NCI-H1436 treated with DMSO at 0.1 percent for 48 hours (cell line): Measurements from ENCODE around the gene OR2AT4.
"Not testable (repeated sequence)": the region's sequence is repeated elsewhere in the genome, so short reads cannot be mapped to it uniquely, and the experiment has no call there.

Experiments
- DNase-seq: peaks from one replicate; lab custom pipeline; 2025; lab: John Stamatoyannopoulos, UW

Gene OR2AT4

DNA sequence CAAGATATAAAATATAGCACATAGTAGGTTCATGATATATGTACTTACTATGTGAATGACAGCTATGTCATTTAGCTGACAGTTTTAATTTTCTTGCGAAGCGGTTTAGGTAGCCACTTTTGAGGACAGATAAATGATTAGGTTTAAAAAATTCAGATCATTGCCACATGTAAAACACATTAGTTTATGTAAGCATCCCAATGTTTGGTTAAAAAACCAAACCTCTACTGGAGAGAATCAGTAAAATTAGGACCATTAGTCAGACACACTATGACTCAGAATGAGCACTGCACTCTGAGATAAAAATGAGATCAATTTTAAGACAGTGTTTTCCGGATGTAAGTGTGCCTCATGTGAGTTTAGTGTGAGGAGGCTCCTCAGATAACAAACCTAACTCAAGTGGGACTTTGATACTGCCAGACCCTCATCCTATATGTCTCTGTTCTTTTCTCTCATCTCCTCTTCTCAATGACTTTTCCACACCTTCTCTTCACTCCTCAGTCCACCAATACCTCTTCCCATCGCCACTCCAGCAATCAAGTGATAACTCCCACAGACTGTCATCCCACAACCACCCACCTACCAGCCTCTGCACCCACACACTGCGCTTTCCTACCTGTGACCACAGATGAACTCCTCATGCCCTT, 6.8 kb upstream of the OR2AT4 start:
- no peak for DNase-seq

DNA sequence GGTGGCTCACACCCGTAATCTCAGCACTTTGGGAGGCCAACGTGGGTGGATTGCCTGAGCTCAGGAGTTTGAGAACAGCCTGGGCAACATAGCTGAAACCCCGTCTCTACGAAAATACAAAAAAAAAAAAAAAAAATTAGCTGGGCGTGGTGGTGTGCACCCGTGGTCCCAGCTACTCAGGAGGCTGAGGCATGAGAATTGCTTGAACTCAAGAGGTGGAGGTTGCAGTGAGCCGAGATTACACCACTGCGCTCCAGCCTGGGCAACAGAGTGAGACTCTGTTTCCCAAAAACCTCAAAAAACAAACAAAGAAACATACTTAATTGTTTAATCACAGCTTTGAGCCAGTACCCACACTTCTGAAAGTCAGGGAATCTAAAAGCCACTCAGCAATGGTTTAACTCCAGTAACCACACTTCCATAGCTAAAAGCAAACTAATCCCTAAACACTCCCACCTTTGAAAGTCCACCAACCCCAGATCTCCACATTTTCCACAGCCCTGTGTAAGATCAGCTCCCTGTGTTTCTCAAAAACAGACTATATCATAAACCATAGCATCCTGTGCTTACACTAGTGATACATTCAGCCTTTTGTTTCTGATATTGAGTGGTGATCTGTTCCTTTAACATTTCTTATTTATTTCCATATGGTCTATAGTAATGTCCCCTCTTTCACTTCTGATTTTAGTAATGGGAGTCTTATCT, 4.9 kb upstream of the OR2AT4 start:
- DNase-seq = no peak

DNA sequence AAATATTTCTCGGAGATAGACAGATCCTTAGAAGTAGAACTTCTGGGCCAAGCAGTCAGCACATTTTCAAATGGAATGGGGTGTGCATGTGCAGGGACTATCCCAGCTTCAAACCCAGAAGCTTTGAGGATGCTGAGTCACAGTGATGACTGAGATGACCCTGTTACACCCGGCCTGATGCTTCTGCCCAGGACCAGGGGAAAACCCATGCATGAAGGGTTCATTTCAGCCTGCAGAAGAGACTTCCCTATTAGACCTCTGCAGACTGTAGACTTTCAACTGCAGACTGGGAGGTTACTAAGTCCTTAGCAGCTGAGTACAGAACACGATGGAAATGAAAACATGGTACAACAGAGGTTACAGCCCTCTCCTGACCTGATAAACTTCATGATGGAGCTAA, 3.6 kb upstream of the OR2AT4 start:
- no peak for DNase-seq

DNA sequence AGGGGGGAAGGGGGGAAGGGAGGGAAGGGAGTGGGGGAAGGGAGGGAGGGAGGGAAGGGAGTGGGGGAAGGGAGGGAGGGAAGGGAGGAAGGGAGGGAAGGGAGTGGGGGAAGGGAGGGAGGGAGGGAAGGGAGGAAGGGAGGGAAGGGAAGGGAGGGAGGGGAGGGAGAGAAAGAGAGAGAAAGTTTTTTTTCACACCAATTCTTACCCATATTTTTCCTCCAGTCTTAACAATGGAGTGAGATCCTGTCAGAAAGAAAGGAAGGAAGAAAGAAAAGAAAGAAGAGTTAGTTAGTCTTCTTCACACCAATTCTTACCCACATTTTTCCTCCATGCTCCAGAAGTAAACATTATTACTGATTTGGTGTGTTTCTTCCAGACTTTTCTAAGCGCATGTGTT, 3.0 kb upstream of the OR2AT4 start:
- DNase-seq = no peak

DNA sequence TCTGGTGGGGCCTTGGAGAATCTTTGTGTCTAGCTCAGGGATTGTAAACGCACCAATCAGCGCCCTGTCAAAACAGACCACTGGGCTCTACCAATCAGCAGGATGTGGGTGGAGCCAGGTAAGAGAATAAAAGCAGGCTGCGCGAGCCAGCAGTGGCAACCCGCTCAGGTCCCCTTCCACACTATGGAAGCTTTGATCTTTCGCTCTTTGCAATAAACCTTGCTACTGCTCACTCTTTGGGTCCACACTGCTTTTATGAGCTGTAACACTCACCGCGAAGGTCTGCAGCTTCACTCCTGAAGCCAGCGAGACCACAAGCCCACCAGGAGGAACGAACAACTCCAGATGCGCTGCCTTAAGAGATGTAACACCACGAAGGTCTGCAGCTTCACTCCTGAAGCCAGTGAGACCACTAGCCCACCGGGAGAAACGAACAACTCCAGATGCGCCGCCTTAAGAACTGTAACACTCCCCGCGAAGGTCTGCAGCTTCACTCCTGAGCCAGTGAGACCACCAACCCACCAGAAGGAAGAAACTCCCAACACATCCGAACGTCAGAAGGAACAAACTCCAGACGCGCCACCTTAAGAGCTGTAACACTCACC, 2.3 kb upstream of the OR2AT4 start:
- not testable (repeated sequence) for DNase-seq

- not testable (repeated sequence) for DNase-seq
Observed at GRCh38 chr11:75098181-75098580, 1.5 kb upstream of the OR2AT4 start.

- no peak for DNase-seq
Observed at GRCh38 chr11:75097173-75097557, 489 bp upstream of the OR2AT4 start.

DNA sequence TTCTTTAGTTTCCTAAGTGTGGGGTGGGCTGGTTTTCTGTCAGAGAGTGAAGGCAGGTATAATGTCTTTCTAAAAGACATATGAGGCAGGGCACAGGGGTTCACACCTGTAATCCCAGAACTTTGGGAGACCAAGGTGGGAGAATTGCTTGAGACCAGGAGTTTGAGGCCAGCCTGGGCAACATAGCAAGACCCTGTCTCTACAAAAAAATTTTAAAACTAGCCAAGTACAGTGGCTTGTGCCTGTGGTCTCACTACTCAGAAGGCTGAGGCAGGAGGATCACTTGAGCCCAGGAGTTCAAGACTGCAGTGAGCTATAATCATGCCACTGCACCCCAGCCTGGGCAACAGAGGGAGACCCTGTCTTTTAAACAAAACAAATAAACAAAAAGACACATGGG, 2.3 kb downstream of the OR2AT4 start:
- DNase-seq = not testable (repeated sequence)

GRCh38 chr11:75090671-75091177, 6.0 kb downstream of the OR2AT4 start:
- no peak for DNase-seq

GRCh38 chr11:75087319-75088305, 9.1 kb downstream of the OR2AT4 start:
- no peak for DNase-seq

DNA sequence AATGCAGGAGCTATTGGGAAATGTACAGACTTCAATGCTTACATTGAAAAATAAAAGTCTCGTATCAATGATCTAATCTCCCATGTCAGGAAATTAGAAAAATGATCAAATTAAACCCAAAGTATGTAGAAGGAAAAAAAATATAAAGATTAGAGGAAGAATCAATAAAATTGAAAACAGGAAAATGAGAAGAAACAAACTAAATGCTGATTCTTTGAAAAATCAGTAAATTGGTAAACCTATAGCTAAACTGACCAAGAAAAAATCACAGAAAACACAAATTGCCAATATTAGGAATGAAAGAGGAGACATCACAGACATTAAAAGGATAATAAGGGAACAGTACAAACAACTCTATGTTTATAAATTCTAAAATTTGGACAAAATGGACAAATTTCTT, 11.8 kb downstream of the OR2AT4 start:
- DNase-seq = no peak

GRCh38 chr11:75083217-75083605, 13.5 kb downstream of the OR2AT4 start:
- no peak for DNase-seq

DNA sequence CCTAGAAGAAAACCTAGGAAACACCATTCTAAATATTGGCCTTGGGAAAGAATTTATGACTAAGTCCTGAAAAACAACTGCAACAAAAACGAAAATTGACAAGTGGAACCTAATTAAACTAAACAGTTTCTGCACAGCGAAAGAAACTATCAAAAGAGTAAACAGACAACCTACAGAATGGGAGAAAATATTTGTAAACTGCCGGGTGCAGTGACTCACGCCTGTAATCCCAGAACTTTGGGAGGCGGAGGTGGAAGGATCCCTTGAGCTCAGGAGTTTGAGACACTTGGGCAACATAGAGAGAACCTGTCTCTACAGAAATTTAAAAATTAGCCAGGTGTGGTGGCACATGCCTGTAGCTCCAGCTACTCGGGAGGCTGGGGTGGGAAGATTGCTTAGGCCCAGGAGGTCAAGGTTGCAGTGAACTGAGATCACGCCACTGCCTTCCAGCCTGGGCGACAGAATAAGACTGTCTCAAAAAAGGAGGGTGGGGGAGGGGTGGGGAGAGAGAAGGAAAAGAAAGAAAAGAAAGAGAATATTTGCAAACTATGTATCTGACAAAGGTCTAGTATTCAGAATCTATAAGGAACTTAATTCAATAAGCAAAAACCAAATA, 14.0 kb downstream of the OR2AT4 start:
- DNase-seq = no peak

- no peak for DNase-seq
Observed at GRCh38 chr11:75079546-75079945, 17.1 kb downstream of the OR2AT4 start.

GRCh38 chr11:75078233-75078632, 18.4 kb downstream of the OR2AT4 start:
- no peak for DNase-seq

- no peak for DNase-seq
Observed at GRCh38 chr11:75077316-75077715, 19.4 kb downstream of the OR2AT4 start.

DNA sequence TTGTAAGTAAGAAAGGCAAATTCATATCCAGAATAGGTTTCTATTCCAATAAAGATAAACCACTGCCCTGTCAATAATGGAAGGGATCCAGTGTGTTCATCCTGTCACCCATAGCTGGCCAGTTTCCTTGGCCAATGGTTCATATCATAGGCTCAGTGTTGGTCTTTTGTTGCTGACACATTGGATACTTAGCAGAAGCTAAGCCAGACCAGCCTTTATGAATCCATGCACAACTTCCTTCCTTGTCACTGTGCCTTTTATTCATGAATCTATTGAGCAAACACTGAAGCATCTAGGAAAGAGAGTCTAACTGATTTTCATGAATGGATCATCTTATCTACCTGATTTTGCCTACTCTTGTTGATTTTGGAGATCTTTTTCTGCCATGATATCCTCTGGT, 20.0 kb downstream of the OR2AT4 start:
- no peak for DNase-seq

DNA sequence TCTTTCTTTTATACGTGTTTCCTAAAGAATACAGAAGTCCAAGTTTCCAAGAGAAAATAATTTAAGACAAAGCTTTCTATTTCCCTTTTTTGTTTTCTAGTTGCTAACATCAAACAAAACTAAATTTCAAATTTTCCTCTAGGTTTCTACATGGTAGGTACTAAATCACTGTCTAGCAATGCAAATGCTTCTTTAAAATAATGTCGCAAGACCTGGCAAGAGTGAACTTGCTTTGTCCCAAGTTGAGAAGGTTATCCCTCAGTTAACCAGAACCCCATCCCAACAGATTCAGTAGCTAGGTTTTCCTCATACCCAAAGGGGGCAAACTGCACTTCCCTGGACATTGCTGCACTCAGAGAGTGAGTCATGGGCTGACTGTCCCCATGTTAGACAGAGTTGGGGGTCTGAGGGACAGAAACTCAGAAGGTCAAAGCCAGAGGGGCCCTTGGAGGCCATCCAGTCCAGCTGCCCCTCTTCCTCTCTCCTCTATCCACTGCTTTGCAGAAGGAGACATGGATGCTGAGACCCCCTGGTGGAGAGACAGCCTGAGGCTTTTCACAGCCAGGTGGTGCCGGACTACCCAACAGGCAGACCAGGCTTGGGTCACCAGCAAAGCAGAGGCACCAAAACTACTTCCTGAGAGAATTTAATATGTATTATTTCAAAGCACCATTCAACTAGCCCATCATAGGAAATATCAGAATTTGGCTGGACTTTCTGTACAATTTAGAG, 23.1 kb downstream of the OR2AT4 start:
- DNase-seq = no peak

GRCh38 chr11:75072582-75072981, 24.1 kb downstream of the OR2AT4 start:
- DNase-seq = no peak

- DNase-seq = no peak
Observed at GRCh38 chr11:75069473-75069872, 27.2 kb downstream of the OR2AT4 start.

GRCh38 chr11:75068993-75069392, 27.7 kb downstream of the OR2AT4 start:
- DNase-seq = no peak
